Heart right ventricle (tissue), 16 donors: ENCODE results near the gene IKZF1. TPM values are rescaled to one million over a fixed set of nuclear protein-coding genes. Genes with fewer than 3 reads are reported as not detected.

Experiments
- ATAC-seq, 8 donors: fragments of 200-7000 bp; cut with Tn5 transposase; one replicate each; pipeline ENCODE4 v1.9.1; 2020; ENCODE audit warnings: mild to moderate bottlenecking in 8 of 8, moderate library complexity in 8 of 8, moderate number of reproducible peaks in 1 of 8
- DNase-seq, 2 donors: peaks; one replicate each; pipeline ENCODE4 v3.0.0-alpha.2; 2020
- H3K27ac ChIP-seq, 10 donors: fragments of 200-600 bp; sonication (generic) in 2 of 10; one replicate each; pipeline versions ENCODE4 v1.5.0 to v1.8.0; 2020 to 2022; ENCODE audit warnings: mild to moderate bottlenecking in 3 of 10
- H3K27me3 ChIP-seq, 7 donors: fragments of 200-600 bp; one replicate each; pipeline ENCODE4 v1.8.0; 2021 to 2022; ENCODE audit warnings: mild to moderate bottlenecking in 2 of 7
- H3K36me3 ChIP-seq, 9 donors: fragments of 200-600 bp; sonication (generic) in 1 of 9; one replicate each; pipeline versions ENCODE4 v1.5.0 to v1.8.0; 2020 to 2022; ENCODE audit warnings: mild to moderate bottlenecking in 2 of 9
- H3K4me1 ChIP-seq, 9 donors: fragments of 200-600 bp; sonication (generic) in 1 of 9; one replicate each; pipeline versions ENCODE4 v1.5.0 to v1.8.0; 2020 to 2022; ENCODE audit warnings: mild to moderate bottlenecking in 4 of 9
- H3K4me3 ChIP-seq, 10 donors: fragments of 200-600 bp; sonication (generic) in 2 of 10; one replicate each; pipeline versions ENCODE4 v1.5.0 to v1.8.0; 2020 to 2022; ENCODE audit warnings: mild to moderate bottlenecking in 7 of 10, moderate library complexity in 2 of 10
- H3K9me3 ChIP-seq, 11 donors: fragments of 200-600 bp in 10 of 11; sonication (generic) in 2 of 11; one replicate each; pipeline versions ENCODE4 v1.5.0 to v1.8.0; 2013 to 2022; ENCODE audit warnings: mild to moderate bottlenecking in 2 of 11, control low read depth in 1 of 11, moderate library complexity in 1 of 11
- WGBS, 2 donors: extraction: QIAGEN DNeasy Blood & Tissue Kit; methylation state at CpG; one replicate each; pipeline ENCODE4 v1.1.7; 2013; ENCODE audit warnings: inconsistent platforms in 1 of 2; 5-methylcytosine and 5-hydroxymethylcytosine counted together
- intact Hi-C, 10 donors: fragments of 100-400 bp; cut with DNase I; formaldehyde crosslinking; loops; one replicate each; pipeline versions ENCODE4 v1.11.1 to v1.14.2; 2022
- polyA plus RNA-seq, 2 donors: library from polyadenylated mRNA; stranded (reverse); fragments of 200-250 nt; gene quantifications; one replicate each; pipeline ENCODE4 v1.2.3, GENCODE V29; 2013
- total RNA-seq, 10 donors: library from RNA; stranded (reverse); fragmentation: NEBNext Ultra II Directional in 3 of 10; extraction: Animal tissue kit (Norgen Biotek cat#: 25700) in 3 of 10; gene quantifications; one replicate each; pipeline versions ENCODE4 v1.2.1 to v1.2.4, GENCODE V29; 2021 to 2023
- TF ChIP-seq, protein P1 (sequence below), 9 donors: fragments of 200-600 bp; sonication (generic) in 2 of 9; IDR thresholded peaks; one replicate each; pipeline versions ENCODE4 v1.5.0 to v1.8.0; 2021 to 2022; ENCODE audit warnings: antibody characterized with exemption in 9 of 9, mild to moderate bottlenecking in 5 of 9, moderate library complexity in 1 of 9
- donor health status: Arrhythmogenic right ventricular cardiomyopathy.
- donor health status: ischemic (EF 13 %, LVEDD 7.1; RV severe dilation, severe dysfunction).
- donor health status: healthy with polysubstance abuse.
- donor health status: DM: no; HTN: yes; CAD: no.
- donor health status: DM: no; HTN: no; CAD: no.
- donor health status: ischemic (EF 25% LVEDD 6.9; RV normal size, moderate dysfunction).
- donor health status: ischemic (EF 25% LVEDD 5.7; RV mildly dilated, moderate dysfunction).
- donor health status: healthy.
- donor health status: DM: yes; HTN: yes; CAD: no.
- donor health status: Ischemic cardiomyopathy.
- donor health status: ischemic (EF 35%, LVEDD 5.7; RV mildly dilated, moderate dysfunction).
- donor health status: nonischemic (EF 11% LVEDD 7.7; RV severe dilation, severe dysfunction).
- donor health status: DM: yes; HTN: yes; CAD: no.
- donor health status: PGD.
- donor health status: ischemic (EF 29% LVEDD 5.4; RV normal size, mild dysfunction).
- donor health status: nonischemic (EF 23%, LVEDD 6.1; RV moderate dilation, normal function).

Gene IKZF1
- total and polyA plus RNA-seq, 12 donors = 0.46 to 20.2 (median 1.7) TPM

DNA sequence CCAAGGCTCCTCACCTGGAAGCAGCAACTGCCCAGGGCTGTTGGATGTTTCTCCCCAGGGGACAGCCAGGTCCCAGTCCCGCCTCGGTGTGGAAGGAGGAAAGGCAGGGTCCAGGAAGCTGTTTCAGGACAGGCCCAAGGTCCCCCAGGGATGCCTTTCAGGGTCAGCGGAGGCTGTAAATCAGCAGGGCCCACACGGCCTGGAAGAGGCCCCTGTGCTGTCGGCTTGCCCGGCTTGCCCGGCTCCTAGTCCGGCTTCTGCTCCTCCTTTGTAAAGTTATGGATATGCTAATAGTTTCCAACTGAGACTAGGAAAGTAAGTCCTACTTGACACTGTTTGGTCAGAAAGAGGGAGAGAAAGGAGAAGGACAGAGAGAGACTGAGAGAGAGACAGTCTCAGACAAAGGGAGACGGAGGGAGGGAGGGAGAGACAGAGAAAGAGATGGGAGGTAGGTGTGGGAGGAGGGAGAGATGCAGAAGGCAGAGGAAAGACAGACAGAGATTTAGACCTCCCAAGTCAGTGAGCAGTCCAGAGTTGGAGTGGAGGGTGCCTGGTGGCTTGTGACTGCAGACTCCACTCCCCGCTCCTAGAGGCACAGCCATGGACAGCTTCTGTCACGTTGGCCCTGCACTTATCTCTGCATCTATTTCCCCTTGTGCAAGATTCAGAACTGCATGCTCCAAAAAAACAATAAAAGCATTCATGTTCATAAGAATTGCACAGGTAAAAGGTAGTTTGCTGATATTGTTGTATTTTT, 10.5 kb downstream of the IKZF1 start:
- H3K9me3 ChIP-seq = no peaks in the 10 kb centered on the region
- peak overlapping the region in 1 of 10 donors; percentile 92 for H3K27ac ChIP-seq
- intact Hi-C loops = no loop called here
- TF ChIP-seq, protein P1, sequence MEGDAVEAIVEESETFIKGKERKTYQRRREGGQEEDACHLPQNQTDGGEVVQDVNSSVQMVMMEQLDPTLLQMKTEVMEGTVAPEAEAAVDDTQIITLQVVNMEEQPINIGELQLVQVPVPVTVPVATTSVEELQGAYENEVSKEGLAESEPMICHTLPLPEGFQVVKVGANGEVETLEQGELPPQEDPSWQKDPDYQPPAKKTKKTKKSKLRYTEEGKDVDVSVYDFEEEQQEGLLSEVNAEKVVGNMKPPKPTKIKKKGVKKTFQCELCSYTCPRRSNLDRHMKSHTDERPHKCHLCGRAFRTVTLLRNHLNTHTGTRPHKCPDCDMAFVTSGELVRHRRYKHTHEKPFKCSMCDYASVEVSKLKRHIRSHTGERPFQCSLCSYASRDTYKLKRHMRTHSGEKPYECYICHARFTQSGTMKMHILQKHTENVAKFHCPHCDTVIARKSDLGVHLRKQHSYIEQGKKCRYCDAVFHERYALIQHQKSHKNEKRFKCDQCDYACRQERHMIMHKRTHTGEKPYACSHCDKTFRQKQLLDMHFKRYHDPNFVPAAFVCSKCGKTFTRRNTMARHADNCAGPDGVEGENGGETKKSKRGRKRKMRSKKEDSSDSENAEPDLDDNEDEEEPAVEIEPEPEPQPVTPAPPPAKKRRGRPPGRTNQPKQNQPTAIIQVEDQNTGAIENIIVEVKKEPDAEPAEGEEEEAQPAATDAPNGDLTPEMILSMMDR (IDR thresholded peaks at IDR 0.05) = no peak
- ATAC-seq (peak in 1 of 8 donors; percentile 17), DNase-seq (no peak)
- 44 to 54% methylated on average over 11 of the region's 11 CpGs for WGBS, 2 donors
- H3K4me1 ChIP-seq = peaks cover 0 to 73% (median 0%) of the 10 kb centered on the region in 9 donors
- H3K27me3 ChIP-seq = peaks cover 0 to 87% (median 43%) of the 10 kb centered on the region in 7 donors
- H3K36me3 ChIP-seq = peaks cover 0 to 10% (median 0%) of the 10 kb centered on the region in 9 donors
- peak overlapping the region in 1 of 10 donors; percentile 6 for H3K4me3 ChIP-seq

DNA sequence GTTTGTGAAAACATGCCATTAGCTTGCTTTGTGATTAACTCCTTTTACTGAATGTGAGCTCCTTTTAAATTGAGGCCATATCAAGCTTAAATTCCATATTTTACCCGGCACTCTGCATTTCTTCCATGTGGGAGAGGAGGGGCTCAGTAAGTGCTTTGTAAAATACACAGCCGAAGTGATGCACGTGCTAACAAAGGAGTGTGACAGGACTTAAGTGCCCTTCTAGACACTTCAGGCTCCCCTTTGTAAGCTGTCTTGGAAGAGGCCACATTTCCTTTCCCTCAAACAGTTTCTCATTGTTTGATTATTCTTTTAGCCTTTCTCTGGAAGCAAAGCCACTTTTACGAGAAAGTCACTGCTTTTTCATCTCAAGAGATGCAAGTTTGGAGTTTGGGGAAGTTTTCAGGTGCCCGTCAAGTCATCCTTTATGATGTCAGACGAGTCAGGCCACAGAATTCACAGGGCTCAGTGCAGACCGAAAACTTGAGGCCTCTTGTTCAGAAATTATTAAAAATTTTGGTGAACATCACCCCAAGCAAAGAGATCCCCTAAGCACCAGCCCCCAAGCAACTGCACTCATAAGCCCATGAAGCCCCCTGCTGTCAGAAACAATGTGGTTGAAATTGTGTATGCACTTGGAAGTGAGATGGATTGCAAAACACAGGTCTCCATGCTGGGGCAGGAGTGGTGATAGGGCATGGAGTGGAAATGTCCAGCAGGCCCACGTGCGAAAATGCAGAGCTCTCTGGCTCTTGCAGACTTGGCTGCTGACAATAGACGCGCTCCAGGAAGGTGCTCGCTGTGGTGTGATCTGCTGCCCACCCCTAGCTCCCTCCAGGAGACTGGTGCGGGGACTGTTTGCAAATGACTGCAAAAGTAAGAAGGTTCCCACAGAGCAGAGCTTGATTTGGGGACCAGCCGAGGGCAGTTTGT, 11.5 kb downstream of the IKZF1 start:
- H3K4me3 ChIP-seq = peak overlapping the region in 1 of 10 donors; percentile 17
- ATAC-seq (no peak), DNase-seq (no peak)
- H3K9me3 ChIP-seq = no peaks in the 10 kb centered on the region
- 43 to 49% methylated on average over 14 of the region's 14 CpGs for WGBS, 2 donors
- H3K27ac ChIP-seq = peak overlapping the region in 1 of 10 donors; percentile 92
- peaks cover 0 to 14% (median 0%) of the 10 kb centered on the region in 9 donors for H3K36me3 ChIP-seq
- TF ChIP-seq, protein P1 (IDR thresholded peaks at IDR 0.05) = no peak
- intact Hi-C loops = no loop called here
- H3K27me3 ChIP-seq = peaks cover 0 to 77% (median 40%) of the 10 kb centered on the region in 7 donors
- peaks cover 0 to 75% (median 0%) of the 10 kb centered on the region in 9 donors for H3K4me1 ChIP-seq

DNA sequence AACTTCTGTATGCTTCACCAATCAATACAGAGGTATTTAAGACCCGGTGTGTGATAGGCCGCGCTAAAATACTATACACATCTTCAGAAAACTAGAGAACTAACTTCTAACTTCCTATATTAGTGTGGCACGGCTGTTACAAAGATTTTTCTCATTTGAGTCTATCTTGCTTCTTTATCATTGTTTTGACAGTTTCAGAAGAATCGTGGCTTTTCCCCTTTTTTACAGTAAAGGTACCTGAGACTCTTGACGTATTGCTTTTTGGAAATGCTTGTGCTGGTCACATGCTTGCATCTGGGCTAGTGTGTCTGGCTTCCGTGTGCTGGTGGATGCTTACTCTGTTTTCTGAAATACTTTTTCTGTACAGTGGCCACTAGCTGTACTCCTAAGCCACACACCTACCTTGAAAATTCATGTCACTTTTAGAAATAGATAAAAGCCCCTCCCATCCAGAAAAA, 12.7 kb downstream of the IKZF1 start:
- TF ChIP-seq, protein P1 (IDR thresholded peaks at IDR 0.05) = no peak
- ATAC-seq (no peak), DNase-seq (no peak)
- intact Hi-C loops = no loop called here
- peak overlapping the region in 1 of 10 donors; percentile 92 for H3K27ac ChIP-seq
- no peak overlapping the region for H3K4me3 ChIP-seq
- 78% methylated on average over 7 of the region's 7 CpGs for WGBS, 2 donors
- peaks cover 0 to 78% (median 43%) of the 10 kb centered on the region in 7 donors for H3K27me3 ChIP-seq
- H3K36me3 ChIP-seq = peaks cover 0 to 14% (median 0%) of the 10 kb centered on the region in 9 donors
- H3K4me1 ChIP-seq = peaks cover 0 to 75% (median 0%) of the 10 kb centered on the region in 9 donors
- H3K9me3 ChIP-seq = no peaks in the 10 kb centered on the region
